ENCODE measurements around the gene BRI3BP.

BRI3BP gene

GRCh38 chr12:125005652-125006051 is 12.2 kb downstream of the BRI3BP start:
- no peaks in the 10 kb centered on the region for H3K27me3 ChIP-seq (ENCODE audit: control insufficient read depth, insufficient read depth, low read length)
- H3K79me2 ChIP-seq, result peaks cover 12% of the 10 kb centered on the region
- H3K4me2 ChIP-seq (ENCODE audit: low read length), result no peak overlapping the region
- H2AFZ ChIP-seq, result peak overlapping the region; percentile 5
- H3K27ac ChIP-seq, result peak overlapping the region; percentile 11
- H3K4me1 ChIP-seq, result peaks cover 7% of the 10 kb centered on the region
- H3K9ac ChIP-seq, result no peak overlapping the region
- H3K9me3 ChIP-seq (ENCODE audit: control insufficient read depth, low read length), result no peaks in the 10 kb centered on the region
- no peak for TF ChIP-seq CTCF (IDR thresholded peaks at IDR 0.05)
- H3K4me3 ChIP-seq (ENCODE audit: low read depth, low read length), result no peak overlapping the region
- no peaks in the 10 kb centered on the region for H3K36me3 ChIP-seq (ENCODE audit: control insufficient read depth, insufficient read depth, low read length)

GRCh38 chr12:125006365-125006764 is 12.9 kb downstream of the BRI3BP start:
- H3K9me3 ChIP-seq (ENCODE audit: control insufficient read depth, low read length), result no peaks in the 10 kb centered on the region
- no peak for TF ChIP-seq CTCF (IDR thresholded peaks at IDR 0.05)
- H3K4me1 ChIP-seq, result peaks cover 7% of the 10 kb centered on the region
- H3K4me3 ChIP-seq (ENCODE audit: low read depth, low read length), result no peak overlapping the region
- no peak overlapping the region for H3K9ac ChIP-seq
- no peak overlapping the region for H3K27ac ChIP-seq
- H3K27me3 ChIP-seq (ENCODE audit: control insufficient read depth, insufficient read depth, low read length), result no peaks in the 10 kb centered on the region
- peaks cover 12% of the 10 kb centered on the region for H3K79me2 ChIP-seq
- H2AFZ ChIP-seq, result no peak overlapping the region
- H3K4me2 ChIP-seq (ENCODE audit: low read length), result no peak overlapping the region
- no peaks in the 10 kb centered on the region for H3K36me3 ChIP-seq (ENCODE audit: control insufficient read depth, insufficient read depth, low read length)

GRCh38 chr12:125013816-125014442 is 20.5 kb downstream of the BRI3BP start:
- H3K4me3 ChIP-seq (ENCODE audit: low read depth, low read length), result no peak overlapping the region
- H3K9ac ChIP-seq, result no peak overlapping the region
- TF ChIP-seq CTCF (IDR thresholded peaks at IDR 0.05), result no peak
- no peak overlapping the region for H2AFZ ChIP-seq
- H3K9me3 ChIP-seq (ENCODE audit: control insufficient read depth, low read length), result no peaks in the 10 kb centered on the region
- H3K4me2 ChIP-seq (ENCODE audit: low read length), result no peak overlapping the region
- no peaks in the 10 kb centered on the region for H3K4me1 ChIP-seq
- no peaks in the 10 kb centered on the region for H3K36me3 ChIP-seq (ENCODE audit: control insufficient read depth, insufficient read depth, low read length)
- no peak overlapping the region for H3K27ac ChIP-seq
- H3K79me2 ChIP-seq, result peaks cover 5% of the 10 kb centered on the region
- no peaks in the 10 kb centered on the region for H3K27me3 ChIP-seq (ENCODE audit: control insufficient read depth, insufficient read depth, low read length)

- no peak overlapping the region for H3K9ac ChIP-seq
- H2AFZ ChIP-seq, result no peak overlapping the region
- no peak overlapping the region for H3K27ac ChIP-seq
- H3K4me3 ChIP-seq (ENCODE audit: low read depth, low read length), result no peak overlapping the region
- no peaks in the 10 kb centered on the region for H3K27me3 ChIP-seq (ENCODE audit: control insufficient read depth, insufficient read depth, low read length)
- TF ChIP-seq CTCF (IDR thresholded peaks at IDR 0.05), result no peak
- H3K36me3 ChIP-seq (ENCODE audit: control insufficient read depth, insufficient read depth, low read length), result no peaks in the 10 kb centered on the region
- H3K4me1 ChIP-seq, result no peaks in the 10 kb centered on the region
- no peaks in the 10 kb centered on the region for H3K9me3 ChIP-seq (ENCODE audit: control insufficient read depth, low read length)
- H3K79me2 ChIP-seq, result peaks cover 2% of the 10 kb centered on the region
- no peak overlapping the region for H3K4me2 ChIP-seq (ENCODE audit: low read length)
Measured at GRCh38 chr12:125014526-125014925, 21.1 kb downstream of the BRI3BP start.

GRCh38 chr12:125015680-125016310 is 22.4 kb downstream of the BRI3BP start:
- Histone ChIP-seq H3K4me3 (ENCODE audit: low read depth, low read length) (no peak overlapping the region), H3K79me2 (no peaks in the 10 kb centered on the region), H3K4me1 (no peaks in the 10 kb centered on the region), H3K27me3 (ENCODE audit: control insufficient read depth, insufficient read depth, low read length) (no peaks in the 10 kb centered on the region), H3K9me3 (ENCODE audit: control insufficient read depth, low read length) (no peaks in the 10 kb centered on the region), H3K4me2 (ENCODE audit: low read length) (no peak overlapping the region), H3K27ac (no peak overlapping the region), H2AFZ (no peak overlapping the region), H3K9ac (no peak overlapping the region), H3K36me3 (ENCODE audit: control insufficient read depth, insufficient read depth, low read length) (no peaks in the 10 kb centered on the region)
- no peak for TF ChIP-seq CTCF (IDR thresholded peaks at IDR 0.05)
